IMR-90 (cell line): Measurements from ENCODE around the gene PLN. TPM values are rescaled to one million over a fixed set of nuclear protein-coding genes. Genes with fewer than 3 reads are reported as not detected.

ENCODE experiments used
- ATAC-seq: fragments of 200-7000 bp; cut with Tn5 transposase; 2 replicates; pipeline ENCODE4 v1.9.1; 2020; ENCODE audit warnings: low read depth, mild to moderate bottlenecking, moderate library complexity
- BruUV-seq: library from RNA; stranded (reverse); fragments of 400-500 nt; replicated peaks from 2 replicates; lab custom pipeline; 2021; lab: Mats Ljungman, UMichigan
- CTCF ChIA-PET: fragments of 300-600 bp; formaldehyde crosslinking; extraction: SDS; loops from one replicate; lab custom pipeline; 2021; ENCODE audit warnings: antibody characterized with exemption; lab: Yijun Ruan, JAX
- POLR2A ChIA-PET: fragments of 300-600 bp; sonication (Branson Sonifier 250); formaldehyde crosslinking; loops from one replicate; lab custom pipeline; 2022; ENCODE audit warnings: antibody characterized with exemption; ENCODE audit not compliant: unreplicated experiment; lab: Charles Lee
- DNase-seq: peaks from one replicate; pipeline ENCODE4 v3.0.0; 2013
- H2AFZ ChIP-seq: replicated peaks from 2 replicates; pipeline ENCODE3; 2013; ENCODE audit warnings: low read length, mild to moderate bottlenecking; ENCODE audit not compliant: poor library complexity
- H2AK5ac ChIP-seq: 2 replicates; pipeline ENCODE4 v1.6.1; 2013; ENCODE audit warnings: low read depth, low read length, inconsistent platforms
- H2AK9ac ChIP-seq: replicated peaks from 2 replicates; pipeline ENCODE3; 2013; ENCODE audit warnings: mild to moderate bottlenecking, low read depth, low read length, moderate library complexity; ENCODE audit not compliant: poor library complexity
- H2BK120ac ChIP-seq: 2 replicates; pipeline ENCODE4 v1.6.1; 2013; ENCODE audit warnings: low read depth, low read length, inconsistent platforms
- H2BK15ac ChIP-seq: 3 replicates; pipeline ENCODE4 v1.6.1; 2013; ENCODE audit warnings: low read depth, low read length, inconsistent platforms
- H2BK20ac ChIP-seq: 2 replicates; pipeline ENCODE4 v1.6.1; 2013; ENCODE audit warnings: low read depth, mild to moderate bottlenecking, inconsistent platforms, low read length, moderate library complexity
- H2BK5ac ChIP-seq: 2 replicates; pipeline ENCODE4 v1.6.1; 2013; ENCODE audit warnings: mild to moderate bottlenecking, low read depth, low read length, inconsistent platforms; ENCODE audit not compliant: poor library complexity, severe bottlenecking
- H3K14ac ChIP-seq: replicated peaks from 2 replicates; pipeline ENCODE4 v1.6.1; 2013; ENCODE audit warnings: low read depth, low read length, inconsistent platforms
- H3K18ac ChIP-seq: 2 replicates; pipeline ENCODE4 v1.6.1; 2013; ENCODE audit warnings: low read depth, low read length, control low read depth
- H3K23ac ChIP-seq: 2 replicates; pipeline ENCODE4 v1.6.1; 2013; ENCODE audit warnings: low read depth, low read length, inconsistent platforms
- H3K27ac ChIP-seq: 2 replicates; pipeline ENCODE4 v1.5.1; 2013; ENCODE audit warnings: mild to moderate bottlenecking, control low read depth, low read length; ENCODE audit not compliant: insufficient read depth
- H3K27me3 ChIP-seq: 2 replicates; pipeline ENCODE4 v1.6.1; 2013; ENCODE audit warnings: low read length; ENCODE audit not compliant: control insufficient read depth, insufficient read depth
- H3K36me3 ChIP-seq: 2 replicates; pipeline ENCODE4 v1.6.1; 2013; ENCODE audit warnings: low read length, mixed read lengths; ENCODE audit not compliant: control insufficient read depth, insufficient read depth
- H3K4ac ChIP-seq: 2 replicates; pipeline ENCODE4 v1.6.1; 2013; ENCODE audit warnings: low read depth, low read length, inconsistent platforms
- H3K4me1 ChIP-seq: 2 replicates; pipeline ENCODE4 v1.6.1; 2013; ENCODE audit warnings: low read length, mixed read lengths; ENCODE audit not compliant: control insufficient read depth, insufficient read depth
- H3K4me2 ChIP-seq: 2 replicates; pipeline ENCODE4 v1.6.1; 2013; ENCODE audit warnings: low read depth, mild to moderate bottlenecking, control low read depth, low read length, moderate library complexity
- H3K4me3 ChIP-seq: 2 replicates; pipeline ENCODE4 v1.5.1; 2013; ENCODE audit warnings: low read depth, mild to moderate bottlenecking, control low read depth, low read length, moderate library complexity; ENCODE audit not compliant: insufficient read depth
- H3K56ac ChIP-seq: 2 replicates; pipeline ENCODE4 v1.6.1; 2013; ENCODE audit warnings: low read length, inconsistent platforms; ENCODE audit not compliant: insufficient read depth; ENCODE audit errors: extremely low read depth
- H3K79me1 ChIP-seq, 2 experiments: 2 replicates each; pipeline ENCODE4 v1.6.1; 2013; ENCODE audit warnings: low read length in 2 of 2, inconsistent platforms in 1 of 2, low read depth in 1 of 2
- H3K9ac ChIP-seq: 2 replicates; pipeline ENCODE4 v1.6.1; 2013; ENCODE audit warnings: low read depth, low read length, control low read depth
- H3K9me1 ChIP-seq: 2 replicates; pipeline ENCODE4 v1.6.1; 2013; ENCODE audit warnings: low read length, inconsistent platforms; ENCODE audit not compliant: insufficient read depth
- H3K9me3 ChIP-seq: 2 replicates; pipeline ENCODE4 v1.6.1; 2013; ENCODE audit warnings: low read length; ENCODE audit not compliant: control insufficient read depth, insufficient read depth
- H4K20me1 ChIP-seq: 2 replicates; pipeline ENCODE4 v1.6.1; 2013; ENCODE audit warnings: low read length, inconsistent platforms; ENCODE audit not compliant: insufficient read depth
- H4K5ac ChIP-seq: 2 replicates; pipeline ENCODE4 v1.6.1; 2013; ENCODE audit warnings: mild to moderate bottlenecking, low read depth, low read length, control low read depth
- H4K8ac ChIP-seq, 2 experiments: 2 replicates each; pipeline ENCODE4 v1.6.1; 2013; ENCODE audit warnings: low read depth in 2 of 2, low read length in 2 of 2, control low read depth in 1 of 2, inconsistent platforms in 1 of 2
- H4K91ac ChIP-seq: 2 replicates; pipeline ENCODE4 v1.6.1; 2013; ENCODE audit warnings: low read depth, low read length, inconsistent platforms; ENCODE audit not compliant: insufficient read depth
- BHLHE40 ChIP-seq: fragments of 150-350 bp; IDR thresholded peaks from 2 replicates; pipeline ENCODE4 v1.6.1; 2016; ENCODE audit warnings: mild to moderate bottlenecking, low read depth, low read length
- CEBPB ChIP-seq: IDR thresholded peaks from 2 replicates; pipeline ENCODE4 v1.6.1; 2012; ENCODE audit warnings: low read depth, low read length, improper control_type of control experiment
- CHD1 ChIP-seq: IDR thresholded peaks from 2 replicates; pipeline ENCODE4 v1.6.1; 2012; ENCODE audit warnings: low read depth, low read length, improper control_type of control experiment
- CTCF ChIP-seq: conservative IDR thresholded peaks from 2 replicates; pipeline ENCODE4 v1.5.1; 2012; ENCODE audit warnings: mild to moderate bottlenecking, low read depth, low read length, improper control_type of control experiment
- ELK1 ChIP-seq: fragments of 150-350 bp; IDR thresholded peaks from 2 replicates; pipeline ENCODE4 v1.6.1; 2016; ENCODE audit warnings: low read depth, mild to moderate bottlenecking, low read length, moderate library complexity, borderline replicate concordance
- FOS ChIP-seq: fragments of 150-350 bp; IDR thresholded peaks from 2 replicates; pipeline ENCODE4 v1.6.1; 2016; ENCODE audit warnings: low read depth, low read length
- MAFK ChIP-seq: IDR thresholded peaks from 2 replicates; pipeline ENCODE4 v1.6.1; 2012; ENCODE audit warnings: low read depth, low read length, improper control_type of control experiment
- MAZ ChIP-seq: IDR thresholded peaks from 2 replicates; pipeline ENCODE4 v1.6.1; 2012; ENCODE audit warnings: low read depth, mild to moderate bottlenecking, low read length, improper control_type of control experiment, moderate library complexity, borderline replicate concordance
- MXI1 ChIP-seq: IDR thresholded peaks from 2 replicates; pipeline ENCODE4 v1.6.1; 2012; ENCODE audit warnings: low read depth, mild to moderate bottlenecking, low read length, moderate library complexity, borderline replicate concordance
- NFE2L2 ChIP-seq: fragments of 150-350 bp; IDR thresholded peaks from 2 replicates; pipeline ENCODE4 v1.6.1; 2016; ENCODE audit warnings: low read depth, mild to moderate bottlenecking, low read length
- POLR2A ChIP-seq: IDR thresholded peaks from 2 replicates; pipeline ENCODE4 v1.6.1; 2012; ENCODE audit warnings: mild to moderate bottlenecking, low read depth, low read length
- RAD21 ChIP-seq: IDR thresholded peaks from 2 replicates; pipeline ENCODE4 v1.6.1; 2012; ENCODE audit warnings: low read length, improper control_type of control experiment
- RCOR1 ChIP-seq: IDR thresholded peaks from 2 replicates; pipeline ENCODE4 v1.6.1; 2012; ENCODE audit warnings: mild to moderate bottlenecking, low read length, improper control_type of control experiment; ENCODE audit not compliant: insufficient replicate concordance
- RFX5 ChIP-seq: IDR thresholded peaks from 2 replicates; pipeline ENCODE4 v1.8.0; 2012; ENCODE audit warnings: low read depth, mild to moderate bottlenecking, low read length, moderate library complexity
- SMC3 ChIP-seq: fragments of 150-350 bp; IDR thresholded peaks from 2 replicates; pipeline ENCODE4 v1.6.1; 2016; ENCODE audit warnings: low read depth, mild to moderate bottlenecking, antibody characterized with exemption, low read length, moderate library complexity
- USF2 ChIP-seq: fragments of 150-350 bp; IDR thresholded peaks from 2 replicates; pipeline ENCODE4 v1.6.1; 2017; ENCODE audit warnings: mild to moderate bottlenecking, antibody characterized with exemption, low read length, low read depth
- WGBS, 2 experiments: methylation state at CpG; one replicate each; pipeline versions ENCODE4 v1.1.5 to v1.1.7; 2013; ENCODE audit warnings: missing lambda C conversion rate in 2 of 2; ENCODE audit not compliant: insufficient read length in 1 of 2; ENCODE audit errors: extremely low coverage in 2 of 2; 5-methylcytosine and 5-hydroxymethylcytosine counted together
- dilution Hi-C: fragments of 300-500 bp; cut with HindIII; formaldehyde crosslinking; loops from one replicate; pipeline ENCODE4 v1.14.3; 2018; ENCODE audit warnings: low sequenced_read_pairs; ENCODE audit not compliant: unreplicated experiment
- in situ Hi-C: fragments of 300-500 bp; cut with MboI; formaldehyde crosslinking; loops from 3 replicates; pipeline ENCODE4 v1.14.3; 2019; ENCODE audit warnings: low sequenced_read_pairs, inconsistent platforms, mixed read lengths
- intact Hi-C: fragments of 100-400 bp; cut with micrococcal nuclease; formaldehyde crosslinking; loops from 2 replicates; pipeline ENCODE4 v1.10.0; 2022
- polyA plus RNA-seq, 3 experiments: library from polyadenylated mRNA; depleted of rRNA; stranded (reverse); fragments of >200 nt; gene quantifications; 2 replicates each; pipeline ENCODE4 v1.2.3, GENCODE V29; 2012; ENCODE audit warnings: low replicate concordance in 1 of 3
- total RNA-seq: library from RNA; depleted of rRNA; stranded (reverse); fragments of >200 nt; gene quantifications from 2 replicates; pipeline ENCODE4 v1.2.3, GENCODE V29; 2012

The PLN gene
- total and polyA plus RNA-seq, 2 of the 4 experiments (the other 2 are of a cell fraction), result under 0.01 TPM; not detected in 1

- no CpG with 5 or more reads among the region's 5 CpGs for WGBS, 2 experiments
- H3K4me2 ChIP-seq, result no peak overlapping the region
- no peak overlapping the region for H4K5ac ChIP-seq
- no peak overlapping the region for H3K23ac ChIP-seq
- H3K79me1 ChIP-seq, result peaks cover 32 to 54% of the 10 kb centered on the region in 2 experiments
- no peaks in the 10 kb centered on the region; the same call in 1 of the 2 replicates for H4K20me1 ChIP-seq
- no peak overlapping the region for H3K14ac ChIP-seq
- H3K9me1 ChIP-seq, result no peaks in the 10 kb centered on the region; the same call in 1 of the 2 replicates
- no peak overlapping the region for H3K4me3 ChIP-seq
- H3K56ac ChIP-seq, result no peak overlapping the region
- TF ChIP-seq USF2, result no peak
- no peak for TF ChIP-seq MAFK
- TF ChIP-seq POLR2A, result no peak
- no peak for TF ChIP-seq ELK1
- TF ChIP-seq RCOR1, result no peak
- TF ChIP-seq CHD1, result no peak
- no peak for TF ChIP-seq CEBPB
- no peak for TF ChIP-seq NFE2L2
- TF ChIP-seq MXI1, result no peak
- TF ChIP-seq BHLHE40, result no peak
- no peak for TF ChIP-seq SMC3
- no peak for TF ChIP-seq RFX5
- TF ChIP-seq FOS, result no peak
- TF ChIP-seq RAD21, result no peak
- no peak for TF ChIP-seq CTCF
- no peak for TF ChIP-seq MAZ
- no peak overlapping the region for H2BK5ac ChIP-seq
- no peak overlapping the region for H2BK20ac ChIP-seq
- ChIA-PET CTCF (no interaction called here), POLR2A (no interaction called here)
- no peak overlapping the region for H2AK5ac ChIP-seq
- H2BK120ac ChIP-seq, result no peak overlapping the region
- in situ Hi-C loops (no loop called here), intact Hi-C loops (no loop called here), dilution Hi-C loops (no loop called here)
- peaks cover 15% of the 10 kb centered on the region for H3K4me1 ChIP-seq
- no peak overlapping the region for H4K8ac ChIP-seq
- no peak overlapping the region for H4K91ac ChIP-seq
- BruUV-seq, result no TSS peak
- no peak overlapping the region for H2AK9ac ChIP-seq
- no peaks in the 10 kb centered on the region for H3K27me3 ChIP-seq
- H3K18ac ChIP-seq, result no peak overlapping the region
- H3K9ac ChIP-seq, result no peak overlapping the region
- H2BK15ac ChIP-seq, result no peak overlapping the region
- H3K4ac ChIP-seq, result no peak overlapping the region
- H3K36me3 ChIP-seq, result no peaks in the 10 kb centered on the region
- H2AFZ ChIP-seq, result no peak overlapping the region
- no peak overlapping the region for H3K27ac ChIP-seq
- DNase-seq (no peak), ATAC-seq (no peak)
- no peaks in the 10 kb centered on the region for H3K9me3 ChIP-seq
Observed at GRCh38 chr6:118586746-118587485, 38.8 kb downstream of the PLN start.
